Kidney capillary endothelial cell (primary cell): ENCODE results near the gene SRMS.

Experiments
- DNase-seq: peaks from one replicate; pipeline ENCODE4 v3.0.0-alpha.2; 2018; ENCODE audit warnings: low spot score

The SRMS gene

DNA sequence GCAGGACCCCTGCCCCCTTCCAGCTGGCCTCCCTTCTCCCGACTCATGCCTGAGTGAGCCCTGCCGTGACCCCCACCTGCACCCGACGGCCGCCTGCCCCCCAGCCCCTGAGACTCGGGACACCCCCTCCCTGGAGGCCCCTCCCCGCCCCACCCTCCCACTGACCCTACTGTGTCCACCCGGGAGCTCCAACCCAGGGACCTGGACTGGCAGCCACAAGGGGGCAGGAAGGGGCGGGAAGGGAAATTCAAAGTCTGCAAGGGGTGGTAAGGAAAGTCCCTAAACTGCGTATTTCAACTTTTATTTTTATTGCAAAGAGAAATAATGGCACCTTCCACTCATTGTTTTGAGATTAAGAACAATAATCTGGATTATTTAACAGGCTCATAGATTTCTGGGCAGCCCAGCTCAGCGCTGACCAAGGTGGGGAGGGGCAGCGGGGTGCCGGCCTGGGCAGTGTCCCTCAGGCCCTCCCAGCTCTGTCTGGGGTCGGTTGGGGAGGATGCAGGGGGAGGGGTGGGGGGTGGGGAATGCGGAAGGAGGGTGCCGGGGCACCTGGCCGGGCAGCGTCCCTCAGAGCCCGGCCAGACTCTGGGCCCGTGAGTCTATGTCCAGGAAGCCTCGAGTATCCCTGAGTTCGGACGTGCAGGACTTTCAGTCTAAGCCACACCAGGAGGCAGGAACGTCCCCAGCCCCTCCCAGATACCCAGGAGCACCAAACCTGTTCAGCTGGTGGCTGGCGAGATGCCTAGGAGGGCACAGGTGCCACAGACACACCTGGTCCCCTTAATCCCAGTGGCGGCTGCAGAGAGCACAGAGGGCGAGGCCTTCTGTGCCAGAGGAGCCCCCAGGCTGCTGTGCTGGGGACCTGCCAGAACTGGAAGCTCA, 9.1 kb downstream of the SRMS start:
- DNase-seq: no peak

DNA sequence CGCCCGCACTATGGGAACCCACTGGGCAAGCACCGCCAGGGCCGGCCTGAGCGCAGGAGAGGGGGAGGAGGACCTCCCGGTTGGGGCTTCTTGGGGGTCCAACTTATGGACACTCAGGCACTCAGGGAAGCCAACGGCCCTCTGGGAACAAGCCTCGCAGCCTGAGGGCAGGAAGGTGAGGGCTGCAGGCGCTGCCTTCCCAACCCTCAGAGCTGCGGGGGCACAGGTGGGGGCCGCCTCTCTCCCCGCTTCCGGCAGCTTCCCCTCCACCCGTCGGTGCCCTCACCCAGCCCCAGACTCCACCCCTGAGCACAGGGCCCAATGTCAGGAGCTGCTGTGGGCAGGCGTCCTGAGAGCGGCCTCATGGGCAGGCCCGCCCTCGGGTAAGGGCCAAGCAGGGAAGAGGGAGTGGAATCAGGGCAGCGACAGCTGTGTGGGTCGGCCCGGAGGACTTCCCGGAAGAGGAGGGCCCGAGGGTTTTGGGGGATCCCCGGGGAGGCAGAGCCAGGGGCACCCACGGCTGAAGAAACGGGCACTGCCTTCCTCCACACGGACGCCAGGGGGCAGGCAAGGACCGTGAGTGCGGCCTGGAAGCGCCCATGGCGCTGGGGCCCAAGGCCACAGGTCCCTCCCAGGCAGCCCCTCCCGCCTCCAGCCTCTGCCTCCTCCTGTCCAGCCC, 9.9 kb downstream of the SRMS start:
- peak; percentile 78 for DNase-seq

DNA sequence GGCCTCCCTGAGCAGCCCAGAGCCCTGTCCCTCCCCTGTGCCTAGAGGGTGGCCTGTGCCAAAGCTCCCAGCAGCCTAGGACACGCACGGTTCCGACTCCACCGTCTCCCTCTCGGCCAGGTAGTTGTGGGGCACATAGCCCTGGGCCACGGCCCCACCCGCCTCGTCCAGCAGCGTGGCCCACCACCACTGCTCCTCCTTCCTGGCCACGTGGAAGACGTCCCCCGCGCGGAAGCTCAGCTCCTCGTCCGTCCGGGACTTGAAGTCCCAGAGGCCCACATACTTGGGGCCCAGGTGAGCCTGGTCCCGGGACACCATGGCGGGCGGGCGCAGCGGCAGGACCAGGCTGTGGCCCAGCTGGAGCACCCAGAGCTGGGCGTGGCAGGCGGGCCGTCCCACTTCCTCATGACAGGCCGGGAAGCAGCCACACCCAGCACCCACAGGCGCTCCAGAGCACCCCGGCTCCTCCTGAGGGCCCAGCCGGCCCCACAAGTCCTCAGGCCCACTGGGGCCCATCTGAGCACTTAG, 10.5 kb downstream of the SRMS start, which contains the start of gene PTK6:
PTK6 (minus strand) TSS at position 380 of the 528 bp plus-strand sequence; CDS start at position 318, 62 bp downstream.
- DNase-seq: no peak

DNA sequence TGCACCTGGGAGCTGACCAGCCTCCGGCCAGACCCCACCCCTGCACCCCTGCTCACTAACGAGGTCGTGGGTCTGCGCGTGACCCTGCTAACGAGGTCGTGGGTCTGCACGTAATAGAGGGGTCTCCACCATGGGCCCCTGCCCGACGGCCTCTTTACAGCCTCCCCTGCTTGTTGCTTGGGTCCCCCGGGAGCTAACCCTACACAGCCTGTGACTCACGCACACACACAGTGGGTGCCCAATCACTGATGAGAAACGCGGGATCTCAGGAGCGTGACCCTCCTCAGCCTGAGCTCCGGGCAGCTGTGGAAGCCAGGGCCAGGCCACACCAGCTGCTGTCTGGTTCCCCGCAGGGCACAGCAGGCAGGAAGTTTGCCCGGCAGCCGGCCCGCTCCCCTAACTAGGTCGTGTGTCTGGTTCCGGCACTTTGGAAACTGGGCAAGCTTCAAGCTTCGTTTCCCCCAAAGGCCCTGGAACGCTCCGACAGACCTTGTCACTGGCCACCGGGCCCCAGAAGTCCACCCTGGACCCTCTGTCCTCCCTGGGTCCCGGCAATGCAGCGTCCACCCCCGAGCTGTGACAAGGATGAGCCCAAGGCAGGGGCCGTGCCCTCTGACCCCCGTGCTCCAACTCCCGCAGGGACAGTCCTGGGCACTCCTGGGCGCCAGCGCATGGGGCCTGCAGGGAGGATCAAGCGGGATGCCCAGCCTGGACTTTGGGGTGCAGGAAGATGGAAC, 11.1 kb downstream of the SRMS start:
- DNase-seq: no peak

GRCh38 chr20:63534831-63535651, 12.5 kb downstream of the SRMS start:
- DNase-seq: no peak

GRCh38 chr20:63534427-63534830, 13.1 kb downstream of the SRMS start:
- no peak for DNase-seq

DNA sequence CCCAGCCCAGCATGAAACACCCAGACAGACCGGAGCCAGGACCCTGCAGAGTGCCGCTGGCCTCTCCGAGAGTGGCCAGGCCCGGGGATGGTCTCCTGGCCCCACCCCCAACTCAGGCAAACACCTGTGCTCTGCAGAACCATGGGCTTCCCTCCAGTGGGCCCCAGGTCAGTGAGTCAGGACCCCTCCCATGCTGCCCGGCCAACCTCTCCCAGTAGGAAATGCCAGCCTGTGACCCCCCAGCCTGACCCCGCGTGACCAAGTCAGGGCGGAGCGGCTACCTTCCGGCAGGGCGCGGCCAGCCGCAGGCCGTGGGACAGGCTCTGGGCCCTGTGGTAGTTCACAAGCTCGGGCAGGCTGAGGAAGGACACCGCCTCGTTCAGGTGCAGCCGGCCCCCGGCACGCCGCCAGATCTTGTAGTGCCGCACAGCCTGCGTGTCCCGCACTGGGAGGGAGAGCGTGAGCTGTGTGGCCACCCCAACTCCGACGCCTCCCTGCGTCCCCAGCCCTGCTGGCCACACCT, 13.6 kb downstream of the SRMS start:
- no peak for DNase-seq

GRCh38 chr20:63533388-63533787, 14.2 kb downstream of the SRMS start:
- DNase-seq: no peak

GRCh38 chr20:63532449-63532971, 15.0 kb downstream of the SRMS start:
- DNase-seq: no peak

DNA sequence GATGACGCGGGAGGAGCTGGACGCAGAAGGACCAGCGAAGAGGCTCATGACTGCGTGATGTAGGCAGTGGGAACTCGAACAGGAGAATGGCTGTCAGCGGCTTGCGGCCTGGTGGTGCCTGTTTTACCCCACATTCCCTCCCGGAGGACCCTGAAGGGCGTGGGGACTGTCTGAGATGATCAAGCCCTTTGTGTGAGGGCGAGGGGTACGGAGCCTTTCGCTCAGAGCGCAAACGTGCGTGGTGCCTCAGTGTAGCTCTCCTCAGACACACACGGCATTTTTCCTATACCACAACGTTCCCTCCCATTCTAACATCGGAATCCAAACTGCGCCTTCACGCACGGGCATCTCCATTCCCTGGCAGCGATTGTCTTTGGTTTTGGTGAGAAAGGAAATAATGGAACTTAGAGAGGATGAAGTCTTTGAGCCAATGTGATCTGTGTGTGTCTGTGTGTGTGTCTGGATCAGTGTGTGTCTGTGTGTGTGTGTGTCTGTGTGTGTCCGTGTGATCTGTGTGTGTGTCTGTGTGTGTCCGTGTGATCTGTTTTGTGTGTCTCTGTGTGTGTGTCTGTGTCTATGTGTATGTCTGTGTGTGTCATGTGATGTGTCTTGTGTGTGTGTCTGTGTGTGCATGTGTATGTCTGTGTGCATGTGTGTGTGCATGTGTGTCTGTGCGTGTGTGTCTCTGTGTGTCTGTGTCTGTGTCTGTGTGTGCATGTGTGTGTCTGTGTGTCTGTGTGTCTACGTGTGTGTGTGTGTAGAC, 15.7 kb downstream of the SRMS start:
- no peak for DNase-seq

- DNase-seq: no peak
Measured at GRCh38 chr20:63530788-63531160, 16.8 kb downstream of the SRMS start.

GRCh38 chr20:63529861-63530787, 17.4 kb downstream of the SRMS start:
- no peak for DNase-seq

DNA sequence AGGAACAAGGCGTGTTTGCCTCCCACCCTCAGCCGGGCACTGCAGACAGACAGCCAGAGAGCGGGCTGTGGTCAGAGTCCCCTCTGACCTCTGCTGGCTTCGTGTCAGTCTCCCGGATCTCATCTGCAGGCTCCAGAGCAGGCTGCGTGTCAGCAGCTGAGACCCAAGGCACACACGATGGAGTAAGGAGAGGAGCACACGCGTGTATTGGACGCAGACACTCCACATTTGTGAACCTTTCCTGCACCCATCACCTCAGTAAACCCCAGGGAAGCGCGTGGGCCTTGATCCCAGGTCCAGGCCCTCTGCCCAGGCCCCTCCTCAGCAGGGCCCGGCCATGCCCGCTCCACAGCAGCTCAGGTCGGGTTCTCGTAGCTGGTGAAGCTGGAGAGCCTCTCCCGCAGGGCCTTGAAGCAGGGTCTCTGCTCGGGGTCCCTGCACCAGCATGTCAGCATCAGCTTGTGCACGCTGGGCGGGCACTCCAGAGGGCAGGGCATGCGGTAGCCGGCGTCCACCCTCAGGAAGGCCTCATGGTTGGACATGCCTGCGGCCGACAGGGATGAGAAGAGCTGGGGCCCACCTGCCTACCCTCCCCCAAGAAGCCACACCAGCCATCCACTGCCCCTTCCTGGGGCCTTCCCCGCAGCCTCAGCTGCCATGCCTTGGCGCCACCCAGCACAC, 18.2 kb downstream of the SRMS start:
- no peak for DNase-seq

DNA sequence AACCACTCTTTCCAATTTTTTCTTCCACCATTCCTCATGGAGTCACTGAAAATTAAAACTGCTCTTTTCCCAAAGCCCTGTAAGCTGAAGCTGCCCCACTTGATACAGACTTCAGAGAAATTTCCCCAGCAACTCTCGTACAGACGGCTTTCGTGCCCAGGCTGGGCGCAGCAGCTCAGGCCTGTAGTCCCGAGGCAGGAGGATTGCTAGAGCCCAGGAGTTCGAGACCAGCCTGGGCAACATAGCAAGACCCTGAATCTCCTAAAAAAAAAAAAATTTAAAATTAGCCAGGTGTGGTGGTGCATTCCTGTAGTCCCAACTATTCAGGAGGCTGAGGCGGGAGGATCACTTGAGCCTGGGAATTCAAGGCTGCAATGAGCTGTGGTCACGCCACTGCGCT, 20.4 kb downstream of the SRMS start:
- no peak for DNase-seq

DNA sequence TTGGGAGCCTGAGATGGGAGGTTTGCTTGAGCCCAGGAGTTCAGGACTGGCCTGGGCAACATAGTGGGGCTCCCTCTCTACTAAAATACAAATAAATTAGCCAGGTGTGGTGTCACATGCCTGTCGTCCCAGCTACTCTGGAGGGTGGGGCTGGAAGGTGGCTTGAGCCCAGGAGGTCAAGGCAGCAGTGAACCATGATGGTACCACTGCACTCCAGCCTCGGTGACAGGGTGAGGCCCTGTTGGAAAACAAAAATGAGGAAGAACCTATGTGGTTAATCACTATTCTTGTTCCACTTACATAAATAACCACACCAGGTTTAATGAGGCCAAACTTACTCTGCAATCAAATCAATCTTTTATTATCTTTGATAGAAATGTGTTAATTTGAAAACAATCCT, 21.6 kb downstream of the SRMS start:
- no peak for DNase-seq

- no peak for DNase-seq
Measured at GRCh38 chr20:63525185-63525584, 22.4 kb downstream of the SRMS start.

GRCh38 chr20:63522981-63523611, 24.5 kb downstream of the SRMS start:
- DNase-seq: no peak
